Upper lobe of left lung (tissue), 4 donors: ENCODE results near the gene DOCK6.

ENCODE experiments used
- CTCF ChIP-seq, 6 experiments: fragments of 450-650 bp in 4 of 6; fragments of 200-600 bp in 2 of 6; sonication (generic) in 2 of 6; IDR thresholded peaks; one replicate each; pipeline ENCODE4 v1.5.1; 2016 to 2019; ENCODE audit warnings: antibody characterized with exemption in 6 of 6
- POLR2A ChIP-seq, 4 donors: fragments of 450-650 bp; IDR thresholded peaks; one replicate each; pipeline ENCODE4 v1.5.1; 2016 to 2017; ENCODE audit warnings: antibody characterized with exemption in 4 of 4, mild to moderate bottlenecking in 2 of 4

DNA sequence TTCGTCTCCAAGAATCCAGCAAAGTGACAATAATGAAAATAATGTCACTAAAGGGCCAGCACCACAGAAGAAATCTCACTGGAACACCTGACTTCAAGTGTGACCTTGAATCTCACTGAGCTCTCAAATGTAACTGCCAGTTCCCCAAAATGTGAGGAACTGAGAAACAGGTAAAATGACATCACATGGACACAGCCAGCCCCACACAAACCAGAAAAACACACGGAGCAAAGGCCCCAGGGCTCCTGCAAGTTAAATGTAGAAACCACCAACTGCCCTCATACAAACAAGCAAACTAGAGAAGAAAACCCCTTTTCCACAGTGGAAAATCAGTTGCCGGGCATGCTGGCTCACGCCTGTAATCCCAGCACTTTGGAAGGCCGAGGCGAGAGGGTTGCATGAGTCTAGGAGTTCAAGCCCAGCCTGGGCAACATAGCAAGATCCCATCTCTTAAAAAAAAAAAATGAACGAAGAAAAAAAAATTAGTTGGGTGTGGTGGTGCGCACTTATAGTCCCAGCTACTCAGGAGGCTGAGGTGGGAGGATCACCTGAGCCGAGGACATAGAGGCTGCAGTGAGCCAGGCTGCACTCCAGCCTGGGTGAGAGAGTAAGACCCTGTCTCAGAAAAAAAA lies 56.3 kb downstream of the DOCK6 start:
- no peak for TF ChIP-seq POLR2A (IDR thresholded peaks at IDR 0.05)
- TF ChIP-seq CTCF (IDR thresholded peaks at IDR 0.05) = no peak
